ENCODE measurements around the gene CCDC150. TPM values are rescaled to one million over a fixed set of nuclear protein-coding genes. Genes with fewer than 3 reads are reported as not detected.
"Not testable (repeated sequence)": the region's sequence is repeated elsewhere in the genome, so short reads cannot be mapped to it uniquely, and the experiment has no call there.

The CCDC150 gene
- total and polyA plus RNA-seq, 4 experiments from 2014 or later: 0.44 to 0.87 TPM; not detected in 2

DNA sequence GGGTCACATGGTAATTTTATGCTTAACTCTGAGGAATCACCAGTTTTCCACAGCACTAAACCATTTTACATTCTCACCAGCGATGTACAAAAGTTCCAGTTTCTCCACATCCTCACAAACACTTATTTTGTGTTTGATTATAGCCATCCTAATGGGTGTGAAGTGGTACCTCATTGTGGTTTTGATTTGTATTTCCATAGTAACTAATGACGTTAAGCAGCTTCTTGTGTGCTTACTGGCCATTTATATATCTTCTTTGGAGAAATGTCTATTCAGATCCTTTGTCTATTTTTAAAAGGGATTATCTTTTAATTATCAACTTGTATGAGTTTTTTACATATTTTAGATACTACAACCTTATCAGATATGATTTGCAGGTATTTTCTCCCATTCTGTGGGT is 42.0 kb downstream of the CCDC150 start:
- DNase-seq: no peak
- intact Hi-C loops (cut with micrococcal nuclease): no loop called here
- Mint-ChIP-seq H3K9me3 (peaks cover 3 to 20% (median 12%) of the 10 kb centered on the region in 8 donors), H3K4me3 (no peak overlapping the region), H3K27me3 (no peaks in the 10 kb centered on the region), H3K4me1 (no peaks in the 10 kb centered on the region), H3K36me3 (peaks cover 0 to under 1% of the 10 kb centered on the region in 2 donors), H3K27ac (no peak overlapping the region)
- ChIA-PET POLR2A (ENCODE audit: partially characterized antibody) (no interaction called here), CTCF (ENCODE audit: partially characterized antibody) (no interaction called here)
- no peak overlapping the region for H3K4me3 ChIP-seq (ENCODE audit: low read length in 2 of 2)
- H3K27me3 ChIP-seq (ENCODE audit: insufficient read depth, low read length): no peaks in the 10 kb centered on the region
- H3K36me3 ChIP-seq (ENCODE audit: insufficient read depth, low read length): no peaks in the 10 kb centered on the region
- H3K9me3 ChIP-seq (ENCODE audit: control insufficient read depth in 1 of 2, low read length in 2 of 2): no peaks in the 10 kb centered on the region
- H3K27ac ChIP-seq (ENCODE audit: low read depth, low read length): no peak overlapping the region
- no peaks in the 10 kb centered on the region for H3K4me1 ChIP-seq (ENCODE audit: insufficient read depth, low read length)

DNA sequence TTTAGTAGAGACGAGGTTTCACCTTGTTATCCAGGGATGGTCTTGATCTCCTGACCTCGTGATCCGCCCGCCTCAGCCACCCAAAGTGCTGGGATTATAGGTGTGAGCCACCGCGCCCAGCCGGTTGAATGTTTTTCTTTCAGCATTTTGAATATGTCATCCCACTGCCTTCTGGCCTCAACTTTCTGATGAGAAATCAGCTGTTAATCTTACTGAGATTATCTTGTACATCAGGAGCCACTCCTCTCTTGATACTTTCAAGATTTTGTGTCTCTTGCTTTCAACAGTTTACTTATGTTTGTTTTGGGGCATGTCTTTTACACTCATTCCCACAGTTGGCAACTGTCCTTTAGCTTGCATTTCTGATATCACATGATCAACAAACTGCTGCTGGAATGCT is 46.3 kb downstream of the CCDC150 start:
- Histone ChIP-seq H3K4me1 (ENCODE audit: insufficient read depth, low read length) (no peaks in the 10 kb centered on the region), H3K4me3 (ENCODE audit: low read length in 2 of 2) (no peak overlapping the region), H3K9me3 (ENCODE audit: control insufficient read depth in 1 of 2, low read length in 2 of 2) (no peaks in the 10 kb centered on the region), H3K27me3 (ENCODE audit: insufficient read depth, low read length) (no peaks in the 10 kb centered on the region), H3K36me3 (ENCODE audit: insufficient read depth, low read length) (no peaks in the 10 kb centered on the region), H3K27ac (ENCODE audit: low read depth, low read length) (no peak overlapping the region)
- Mint-ChIP-seq H3K9me3 (peaks cover 5 to 32% (median 23%) of the 10 kb centered on the region in 8 donors), H3K4me1 (no peaks in the 10 kb centered on the region), H3K27me3 (no peaks in the 10 kb centered on the region), H3K36me3 (peaks cover 2 to 4% of the 10 kb centered on the region in 2 donors), H3K4me3 (no peak overlapping the region), H3K27ac (no peak overlapping the region)
- DNase-seq: no peak
- POLR2A ChIA-PET (ENCODE audit: partially characterized antibody): no interaction called here
- CTCF ChIA-PET (ENCODE audit: partially characterized antibody): interaction anchor here (1.1 to 1.6 kb wide), 2 partner anchors 8 to 10 kb away, joined by 3 to 4 read pairs; no protein-coding TSS in a partner anchor
- intact Hi-C loops (cut with micrococcal nuclease): no loop called here

DNA sequence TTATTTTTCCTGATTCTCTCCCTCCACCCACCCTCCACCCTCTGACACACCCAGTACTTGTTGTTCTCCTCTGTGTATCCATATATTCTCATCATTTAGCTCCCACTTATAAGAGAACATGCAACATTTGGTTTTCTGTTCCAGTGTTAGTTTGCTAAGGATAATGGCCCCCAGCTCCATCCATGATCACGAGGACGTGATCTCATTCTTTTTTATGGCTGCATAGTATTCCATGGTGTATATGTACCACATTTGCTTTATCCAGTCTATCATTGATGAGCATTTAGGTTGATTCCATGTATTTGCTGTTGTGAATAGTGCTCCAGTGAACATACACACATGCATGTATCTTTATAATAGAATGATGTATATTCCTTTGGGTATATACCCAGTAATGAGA is 47.2 kb downstream of the CCDC150 start:
- H3K9me3 ChIP-seq (ENCODE audit: control insufficient read depth in 1 of 2, low read length in 2 of 2); H3K4me1 ChIP-seq (ENCODE audit: insufficient read depth, low read length); intact Hi-C loops (cut with micrococcal nuclease); H3K4me3 ChIP-seq (ENCODE audit: low read length in 2 of 2); POLR2A ChIA-PET (ENCODE audit: partially characterized antibody); H3K4me1 Mint-ChIP-seq; H3K36me3 ChIP-seq (ENCODE audit: insufficient read depth, low read length); DNase-seq; H3K27ac ChIP-seq (ENCODE audit: low read depth, low read length); H3K27me3 ChIP-seq (ENCODE audit: insufficient read depth, low read length); H3K27ac Mint-ChIP-seq; H3K36me3 Mint-ChIP-seq; H3K27me3 Mint-ChIP-seq; H3K4me3 Mint-ChIP-seq: not testable (repeated sequence)
- CTCF ChIA-PET (ENCODE audit: partially characterized antibody): interaction anchor here (1.1 to 1.6 kb wide), 2 partner anchors 9 kb away, joined by 3 to 4 read pairs; no protein-coding TSS in a partner anchor
- peaks cover 5 to 32% (median 23%) of the 10 kb centered on the region in 8 donors for H3K9me3 Mint-ChIP-seq

DNA sequence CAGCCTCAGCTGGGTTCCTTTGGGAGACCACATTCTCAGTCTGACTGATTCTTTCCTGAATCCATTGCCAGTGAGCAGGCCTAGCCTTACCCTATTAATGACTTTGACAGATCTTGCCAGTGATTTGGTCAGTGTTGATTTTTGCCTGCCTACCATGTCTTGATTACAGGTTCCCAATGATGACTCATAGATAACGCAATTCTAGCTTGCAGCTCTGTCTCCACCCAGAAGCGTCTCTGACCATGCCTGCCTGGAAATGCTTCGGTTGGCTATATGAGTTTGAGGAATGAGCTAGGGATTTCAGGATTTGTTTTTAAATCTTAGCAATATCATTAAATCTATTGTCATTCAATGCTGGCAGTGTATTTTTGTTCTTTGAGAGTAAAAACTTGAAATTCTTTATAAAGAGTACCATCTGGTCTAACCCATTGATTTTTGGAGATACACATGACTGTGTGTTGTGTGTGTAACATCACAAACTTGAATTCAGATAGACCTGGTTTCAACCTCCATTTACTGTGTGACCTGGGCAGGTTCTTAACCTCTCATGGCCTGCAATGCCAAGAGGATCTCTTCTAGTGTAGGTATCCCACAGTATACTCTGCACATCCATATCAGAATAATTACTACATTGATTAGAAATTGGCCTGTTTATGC is 57.0 kb downstream of the CCDC150 start:
- Mint-ChIP-seq H3K27me3 (peaks cover 0 to 2% of the 10 kb centered on the region in 2 donors), H3K27ac (no peak overlapping the region), H3K4me1 (no peaks in the 10 kb centered on the region), H3K4me3 (no peak overlapping the region), H3K9me3 (peaks cover 0 to 5% (median 0%) of the 10 kb centered on the region in 8 donors), H3K36me3 (no peaks in the 10 kb centered on the region)
- ChIA-PET POLR2A (ENCODE audit: partially characterized antibody) (no interaction called here), CTCF (ENCODE audit: partially characterized antibody) (interaction anchor here (0.9 kb wide), 1 partner anchor 10 kb away, joined by 3 read pairs; no protein-coding TSS in a partner anchor)
- H3K4me1 ChIP-seq (ENCODE audit: insufficient read depth, low read length): no peaks in the 10 kb centered on the region
- H3K36me3 ChIP-seq (ENCODE audit: insufficient read depth, low read length): no peaks in the 10 kb centered on the region
- DNase-seq: no peak
- H3K4me3 ChIP-seq (ENCODE audit: low read length in 2 of 2): no peak overlapping the region
- H3K9me3 ChIP-seq (ENCODE audit: control insufficient read depth in 1 of 2, low read length in 2 of 2): no peaks in the 10 kb centered on the region
- intact Hi-C loops (cut with micrococcal nuclease): no loop called here
- no peaks in the 10 kb centered on the region for H3K27me3 ChIP-seq (ENCODE audit: insufficient read depth, low read length)
- H3K27ac ChIP-seq (ENCODE audit: low read depth, low read length): no peak overlapping the region

DNA sequence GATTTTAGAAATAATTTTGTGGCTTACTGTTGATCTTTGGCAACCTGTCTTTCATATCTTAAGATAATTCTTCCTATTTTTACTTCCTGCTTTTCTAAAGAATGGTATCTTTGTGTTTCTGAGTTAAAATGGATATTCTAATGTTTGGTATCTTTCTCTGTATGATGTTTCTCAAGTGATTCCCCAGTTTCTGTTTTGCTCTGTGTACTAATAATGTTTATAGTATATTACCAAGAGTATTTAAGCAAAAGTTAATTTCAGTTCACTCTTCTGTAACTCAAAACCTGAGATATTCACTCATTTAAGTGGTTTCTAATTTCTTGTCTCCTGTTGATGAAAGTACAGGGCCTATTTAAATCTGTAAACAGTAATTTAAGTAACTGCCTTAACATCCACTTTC is 58.3 kb downstream of the CCDC150 start:
- no peaks in the 10 kb centered on the region for H3K9me3 ChIP-seq (ENCODE audit: control insufficient read depth in 1 of 2, low read length in 2 of 2)
- H3K27ac ChIP-seq (ENCODE audit: low read depth, low read length): no peak overlapping the region
- no peak for DNase-seq
- H3K4me3 ChIP-seq (ENCODE audit: low read length in 2 of 2): no peak overlapping the region
- H3K9me3 Mint-ChIP-seq: no peaks in the 10 kb centered on the region
- POLR2A ChIA-PET (ENCODE audit: partially characterized antibody): no interaction called here
- no peaks in the 10 kb centered on the region for H3K4me1 Mint-ChIP-seq
- H3K27ac Mint-ChIP-seq: no peak overlapping the region
- H3K36me3 Mint-ChIP-seq: no peaks in the 10 kb centered on the region
- intact Hi-C loops (cut with micrococcal nuclease): no loop called here
- no peaks in the 10 kb centered on the region for H3K27me3 ChIP-seq (ENCODE audit: insufficient read depth, low read length)
- no peak overlapping the region for H3K4me3 Mint-ChIP-seq
- H3K4me1 ChIP-seq (ENCODE audit: insufficient read depth, low read length): no peaks in the 10 kb centered on the region
- no peaks in the 10 kb centered on the region for H3K27me3 Mint-ChIP-seq
- CTCF ChIA-PET (ENCODE audit: partially characterized antibody): no interaction called here
- H3K36me3 ChIP-seq (ENCODE audit: insufficient read depth, low read length): no peaks in the 10 kb centered on the region

DNA sequence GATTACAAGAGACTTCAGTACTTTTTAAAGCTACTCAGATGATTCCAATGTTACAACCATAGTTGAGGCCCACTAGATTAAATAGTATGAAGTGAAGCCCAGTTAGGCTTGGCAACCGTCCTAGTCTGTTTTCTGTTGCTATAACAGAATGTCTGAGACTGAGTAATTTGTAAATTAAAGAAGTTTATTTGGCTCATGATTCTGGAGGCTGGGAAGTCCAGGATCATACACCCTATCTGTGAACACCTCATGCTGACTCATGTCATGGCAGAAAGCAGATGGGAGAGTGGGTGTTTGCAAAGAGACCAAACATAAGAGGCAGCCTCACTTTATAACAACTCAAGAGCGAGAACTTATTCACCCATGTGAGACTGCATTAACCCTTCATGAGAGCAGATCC is 63.1 kb downstream of the CCDC150 start:
- no peak overlapping the region for H3K4me3 ChIP-seq (ENCODE audit: low read length in 2 of 2)
- H3K4me1 Mint-ChIP-seq: no peaks in the 10 kb centered on the region
- no peak overlapping the region for H3K27ac Mint-ChIP-seq
- H3K9me3 Mint-ChIP-seq: no peaks in the 10 kb centered on the region
- DNase-seq: no peak
- H3K36me3 Mint-ChIP-seq: no peaks in the 10 kb centered on the region
- H3K9me3 ChIP-seq (ENCODE audit: control insufficient read depth in 1 of 2, low read length in 2 of 2): no peaks in the 10 kb centered on the region
- H3K4me1 ChIP-seq (ENCODE audit: insufficient read depth, low read length): no peaks in the 10 kb centered on the region
- H3K27ac ChIP-seq (ENCODE audit: low read depth, low read length): no peak overlapping the region
- no peaks in the 10 kb centered on the region for H3K27me3 ChIP-seq (ENCODE audit: insufficient read depth, low read length)
- CTCF ChIA-PET (ENCODE audit: partially characterized antibody): no interaction called here
- no peaks in the 10 kb centered on the region for H3K27me3 Mint-ChIP-seq
- H3K4me3 Mint-ChIP-seq: no peak overlapping the region
- POLR2A ChIA-PET (ENCODE audit: partially characterized antibody): no interaction called here
- intact Hi-C loops (cut with micrococcal nuclease): no loop called here
- H3K36me3 ChIP-seq (ENCODE audit: insufficient read depth, low read length): no peaks in the 10 kb centered on the region

DNA sequence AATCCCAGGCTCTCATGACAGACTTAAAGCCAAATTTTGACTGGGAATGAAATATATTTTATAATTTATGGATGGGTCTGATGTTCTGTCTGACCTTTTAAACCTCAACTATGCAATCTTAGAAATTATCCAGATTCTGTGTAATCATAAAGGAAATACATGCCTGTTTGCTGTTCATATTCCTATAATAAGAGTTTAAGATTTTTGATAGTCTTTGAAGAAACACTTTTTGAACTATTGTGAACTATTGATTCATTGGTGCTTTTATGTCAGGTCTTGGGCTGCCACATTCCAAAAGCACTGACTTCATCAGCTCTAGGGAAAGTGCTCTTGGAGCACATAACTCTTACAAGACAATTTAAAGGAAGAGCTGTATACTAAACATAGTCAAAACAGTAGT is 64.2 kb downstream of the CCDC150 start:
- intact Hi-C loops (cut with micrococcal nuclease): no loop called here
- Mint-ChIP-seq H3K27ac (no peak overlapping the region), H3K4me1 (no peaks in the 10 kb centered on the region), H3K9me3 (peaks cover 0 to under 1% (median 0%) of the 10 kb centered on the region in 8 donors), H3K27me3 (no peaks in the 10 kb centered on the region), H3K36me3 (no peaks in the 10 kb centered on the region), H3K4me3 (no peak overlapping the region)
- no peak for DNase-seq
- Histone ChIP-seq H3K4me1 (ENCODE audit: insufficient read depth, low read length) (no peaks in the 10 kb centered on the region), H3K27me3 (ENCODE audit: insufficient read depth, low read length) (no peaks in the 10 kb centered on the region), H3K27ac (ENCODE audit: low read depth, low read length) (no peak overlapping the region), H3K36me3 (ENCODE audit: insufficient read depth, low read length) (no peaks in the 10 kb centered on the region), H3K4me3 (ENCODE audit: low read length in 2 of 2) (no peak overlapping the region), H3K9me3 (ENCODE audit: control insufficient read depth in 1 of 2, low read length in 2 of 2) (no peaks in the 10 kb centered on the region)
- ChIA-PET POLR2A (ENCODE audit: partially characterized antibody) (no interaction called here), CTCF (ENCODE audit: partially characterized antibody) (no interaction called here)
